NCI-H345 treated with DMSO at 0.1 percent for 48 hours (cell line): ENCODE results near the gene GSN.

ENCODE experiments used
- DNase-seq: peaks from one replicate; lab custom pipeline; 2025; ENCODE audit not compliant: unreplicated experiment; lab: John Stamatoyannopoulos, UW

The GSN gene

DNA sequence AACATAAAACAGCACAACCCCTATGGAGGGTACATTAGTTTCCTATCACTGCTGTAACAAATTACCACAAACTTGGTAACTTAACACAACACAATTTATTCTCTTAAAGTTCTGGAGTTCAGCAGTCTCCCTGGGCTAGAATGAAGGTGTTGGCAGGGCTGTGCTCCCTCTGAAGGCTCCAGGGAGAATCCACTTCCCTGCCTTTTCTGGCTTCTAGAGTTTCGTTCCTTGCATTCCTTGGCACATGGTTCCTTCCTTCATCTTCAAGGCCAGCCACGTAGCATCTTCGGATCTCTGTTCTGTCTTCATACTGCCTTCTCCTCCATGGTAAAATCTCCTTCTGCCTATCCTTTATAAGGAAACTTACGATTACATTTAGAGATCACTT, 25.0 kb upstream of the GSN start:
- DNase-seq: no peak

GRCh38 chr9:121246821-121247561, 21.0 kb upstream of the GSN start:
- no peak for DNase-seq

DNA sequence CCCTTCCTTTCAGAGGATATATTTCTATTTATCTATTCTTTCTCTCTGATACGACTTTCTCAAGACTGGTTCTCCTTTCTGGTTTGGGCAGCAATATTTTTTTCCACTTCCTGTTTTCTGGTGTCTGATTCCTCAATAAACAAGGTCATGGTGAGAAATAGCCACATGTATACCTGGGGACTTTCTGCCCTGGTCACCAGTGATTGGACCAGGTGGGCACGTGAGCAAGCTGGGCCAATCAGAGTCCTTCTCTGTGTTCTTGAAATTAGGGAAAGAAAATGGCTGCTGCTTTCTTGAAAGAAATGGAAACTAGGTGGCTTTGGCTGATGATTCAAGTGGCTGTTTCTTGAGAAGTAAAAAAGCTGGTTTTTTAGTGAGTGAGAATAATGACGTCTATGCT, 18.4 kb upstream of the GSN start:
- DNase-seq: no peak

- no peak for DNase-seq
Measured at GRCh38 chr9:121252104-121252851, 15.7 kb upstream of the GSN start.

DNA sequence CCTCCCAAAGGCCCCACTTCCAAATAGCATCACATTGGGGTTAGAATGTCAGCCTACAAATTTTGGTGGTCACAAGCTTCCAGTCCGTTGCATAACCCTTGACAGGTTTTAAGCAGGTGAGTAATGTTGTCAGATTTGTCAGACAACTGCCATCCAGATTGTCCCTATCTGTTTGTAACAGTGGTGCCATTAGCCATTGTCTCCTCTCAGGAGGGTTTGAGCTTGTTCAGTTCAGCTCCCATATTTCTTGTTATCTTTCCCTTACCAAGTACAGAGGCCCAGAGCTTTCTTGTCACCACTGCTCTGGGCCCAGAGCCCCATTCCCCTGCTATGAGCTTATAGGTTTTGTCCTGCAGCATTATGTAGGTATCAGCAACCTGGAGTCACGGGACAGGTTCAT, 14.8 kb upstream of the GSN start:
- no peak for DNase-seq

DNA sequence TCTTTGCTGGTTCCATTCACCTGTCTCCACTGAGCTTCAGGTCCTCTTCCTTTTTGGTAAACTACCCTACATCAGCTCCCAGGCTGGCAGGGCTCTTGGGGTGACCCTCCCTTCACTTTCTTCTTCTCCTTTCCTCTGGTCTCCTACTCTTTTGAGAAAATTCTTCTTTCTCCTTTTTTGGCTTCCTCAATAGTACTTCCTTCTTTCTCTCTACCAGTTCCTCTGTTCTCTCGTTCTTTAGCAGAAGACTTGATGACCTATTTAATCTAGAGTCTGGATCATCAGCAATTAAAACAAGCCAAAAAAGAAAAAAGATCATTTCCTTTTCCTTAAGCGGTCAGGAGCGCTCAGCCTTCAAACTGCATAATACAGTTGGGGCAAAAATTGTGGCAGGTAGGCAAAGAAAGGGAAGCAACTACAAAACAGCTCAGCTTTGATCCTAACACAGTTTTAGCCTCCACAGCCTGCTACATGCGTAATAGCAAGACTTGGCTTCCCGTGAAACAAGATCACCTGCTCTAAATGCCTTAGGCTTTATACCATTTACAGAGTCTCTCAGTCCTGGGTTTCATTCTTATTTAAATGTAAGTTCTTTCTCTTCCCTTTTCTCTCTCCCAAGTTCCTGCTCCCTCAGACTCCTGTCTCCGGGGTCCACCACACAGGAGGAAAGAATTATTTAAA, 14.0 kb upstream of the GSN start:
- DNase-seq: no peak

- no peak for DNase-seq
Measured at GRCh38 chr9:121259498-121259897, 8.5 kb upstream of the GSN start.

- DNase-seq: no peak
Measured at GRCh38 chr9:121259935-121260334, 8.0 kb upstream of the GSN start.

DNA sequence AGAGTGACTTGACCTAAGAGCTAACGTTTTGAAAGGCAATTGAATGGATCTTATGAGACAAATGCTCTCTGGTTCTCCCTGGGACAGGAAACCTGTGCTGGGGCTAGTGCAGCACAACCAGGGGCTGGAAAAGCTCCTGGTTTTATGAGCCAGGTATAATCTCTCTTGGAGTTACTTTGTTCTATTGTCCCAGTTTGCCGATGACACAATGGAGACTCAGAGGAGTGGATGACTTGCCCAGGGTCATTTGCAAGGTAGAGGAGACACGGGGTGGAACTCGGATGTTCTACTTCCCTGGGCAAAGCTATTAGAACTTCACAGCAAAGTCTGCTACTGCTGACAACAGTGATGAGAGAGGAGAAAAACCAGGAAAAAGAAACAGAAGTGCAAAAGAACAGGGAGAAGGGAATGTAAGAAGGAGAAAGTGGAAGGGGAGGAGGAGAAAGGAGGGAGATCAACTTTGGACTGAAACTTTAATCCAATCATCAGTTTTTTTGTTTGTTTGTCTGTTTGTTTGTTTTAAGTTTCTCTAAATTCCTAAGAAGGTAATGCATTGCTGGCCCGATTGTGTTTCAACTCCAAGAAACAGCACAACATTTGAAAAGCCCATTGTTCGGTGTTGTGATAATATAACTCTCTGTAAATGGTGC, 7.4 kb upstream of the GSN start:
- DNase-seq: no peak

DNA sequence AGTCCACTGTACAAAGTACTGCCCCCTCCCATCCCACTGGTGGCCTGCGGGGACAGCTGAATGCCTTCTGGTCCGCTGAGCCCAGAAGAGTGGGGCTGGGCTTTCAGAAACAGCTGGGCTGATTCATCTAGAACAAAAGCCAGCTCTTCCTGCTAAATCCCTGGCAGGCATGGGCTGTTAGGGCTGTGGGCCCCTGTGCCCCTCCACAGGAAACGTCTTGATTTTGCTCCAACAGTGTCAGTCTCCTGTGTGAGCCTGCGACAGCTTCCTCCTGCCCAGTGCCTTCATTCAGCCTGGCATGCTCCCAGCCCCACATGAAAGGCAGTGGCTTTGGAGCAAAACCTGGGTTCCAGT, 6.9 kb upstream of the GSN start:
- DNase-seq: peak; percentile 55

DNA sequence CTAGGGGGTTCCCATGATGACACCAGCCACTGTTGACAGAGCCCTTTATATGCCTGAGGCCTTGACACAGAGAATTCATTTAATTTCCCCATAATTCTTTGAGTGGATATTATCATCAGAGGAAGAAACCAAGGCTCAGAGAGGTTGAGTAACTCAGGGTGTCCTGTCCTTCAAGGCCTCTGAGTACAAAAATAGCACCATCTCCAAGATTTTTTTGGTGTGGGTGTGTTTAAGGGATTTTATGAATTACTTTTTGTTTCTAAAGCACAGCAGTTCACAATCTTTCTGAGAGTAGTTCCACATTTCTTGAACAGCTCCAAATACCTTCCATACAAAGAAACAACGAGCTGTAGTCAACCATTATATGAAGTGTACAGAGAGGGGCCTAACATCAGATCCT, 6.2 kb upstream of the GSN start:
- no peak for DNase-seq

- DNase-seq: no peak
Measured at GRCh38 chr9:121262423-121262822, 5.5 kb upstream of the GSN start.

DNA sequence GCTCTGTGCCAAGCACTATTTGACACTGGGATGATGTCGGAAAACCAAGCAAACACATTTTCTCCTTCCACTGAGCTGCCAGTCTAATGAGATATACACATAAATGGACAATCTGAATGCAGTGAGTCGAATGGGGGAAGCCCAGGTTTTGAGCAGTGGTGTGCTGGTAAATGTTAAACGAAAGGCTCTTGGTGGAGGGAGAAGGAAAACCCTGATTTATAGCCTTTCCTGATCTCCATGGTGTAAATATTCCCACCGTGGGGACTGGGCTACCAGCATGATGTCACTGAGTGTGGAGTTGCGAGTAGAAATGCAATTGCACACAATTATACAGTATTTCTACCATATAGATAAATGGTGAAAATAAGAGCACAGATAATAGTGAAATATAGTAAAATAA, 5.0 kb upstream of the GSN start:
- no peak for DNase-seq

- DNase-seq: no peak
Measured at GRCh38 chr9:121266356-121266755, 1.6 kb upstream of the GSN start.

GRCh38 chr9:121266906-121267650, 884 bp upstream of the GSN start:
- DNase-seq: no peak

DNA sequence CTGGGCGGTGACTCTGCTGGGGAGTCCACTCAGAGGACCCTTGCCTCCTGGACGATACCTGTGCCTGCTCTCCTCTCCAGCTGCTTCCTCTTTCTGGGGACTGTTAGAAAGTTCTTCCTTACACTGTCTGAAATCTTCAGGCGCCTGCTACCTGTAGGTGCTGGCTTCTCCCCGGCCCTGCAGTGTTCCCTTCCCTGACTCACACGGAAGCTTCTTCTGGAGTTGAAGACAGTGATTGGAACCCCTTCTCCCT, 562 bp downstream of the GSN start:
- DNase-seq: no peak

DNA sequence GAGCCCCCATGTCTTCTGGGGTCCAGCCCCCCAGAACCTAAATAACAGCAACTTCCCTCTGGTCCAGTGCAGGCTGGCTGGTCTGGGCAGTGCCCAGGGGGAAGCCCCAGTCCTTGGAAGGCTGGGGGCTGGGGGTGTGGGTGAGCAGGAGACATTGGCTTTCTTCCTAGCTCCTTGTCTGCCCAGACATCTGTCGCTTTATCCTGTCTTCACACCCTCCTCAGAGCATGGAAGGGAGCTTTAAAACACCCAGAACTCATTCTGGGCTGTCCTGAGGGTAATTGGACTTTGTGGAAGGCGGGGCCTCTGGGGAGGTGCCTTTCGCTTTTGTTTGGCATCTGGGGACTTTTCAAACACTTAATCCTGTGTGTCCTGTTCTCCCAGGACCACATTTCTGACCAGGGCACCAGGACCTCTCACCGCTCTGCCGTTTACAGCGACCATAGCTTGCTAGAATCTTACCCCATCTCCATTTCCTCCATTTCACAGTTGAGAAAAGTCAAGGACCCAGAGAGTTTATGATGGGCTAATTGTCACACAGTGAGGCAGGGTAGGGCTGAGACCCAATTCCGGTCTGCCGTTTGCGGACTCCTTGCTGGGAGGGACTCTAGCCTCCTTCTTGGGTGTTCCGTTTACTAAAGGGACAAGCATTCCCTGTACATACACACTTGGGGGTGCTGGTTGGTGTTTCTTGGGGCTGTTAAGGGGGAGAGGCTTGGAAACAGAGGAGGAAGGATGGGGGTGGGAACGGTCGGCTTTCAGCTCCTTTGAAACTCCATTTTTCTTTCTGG, 1.1 kb downstream of the GSN start:
- DNase-seq: no peak

DNA sequence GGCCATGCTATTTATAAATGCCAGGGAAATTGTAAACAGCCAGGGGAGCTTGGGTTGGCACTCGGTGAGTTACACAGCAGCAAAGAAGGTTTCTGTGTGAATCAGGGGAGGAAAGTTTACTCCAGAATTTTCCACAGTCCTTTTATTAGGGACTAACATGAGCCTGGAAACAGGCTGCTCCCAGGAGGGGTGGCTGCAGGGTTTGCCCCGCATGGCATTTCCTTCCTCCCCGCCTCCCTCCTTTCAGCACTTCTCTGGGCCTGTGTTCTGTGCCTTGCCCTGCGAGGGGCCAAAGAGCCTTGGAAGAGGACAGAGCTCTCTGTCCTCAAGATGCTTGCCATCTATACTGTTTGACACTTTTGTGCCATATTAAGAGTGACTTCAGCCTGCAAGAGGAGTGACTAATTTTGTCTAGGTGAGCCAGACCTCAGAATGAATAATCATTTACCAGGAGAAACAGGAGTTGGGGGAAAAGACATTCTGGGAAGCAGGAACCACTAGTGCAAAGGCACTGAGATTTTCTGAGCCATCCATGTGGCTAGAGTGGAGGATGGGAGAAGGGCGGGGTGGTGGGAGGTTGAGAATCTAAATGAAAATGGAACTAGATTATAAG, 1.8 kb downstream of the GSN start:
- no peak for DNase-seq

GRCh38 chr9:121271368-121272341, 3.7 kb downstream of the GSN start:
- no peak for DNase-seq
